ENCODE results near the gene NKAIN4.

The NKAIN4 gene

GRCh38 chr20:63264519-63264918 lies 10.3 kb upstream of the NKAIN4 start:
- no peak overlapping the region for H3K27ac ChIP-seq (ENCODE audit: low read depth, low read length)
- no peak overlapping the region for H2AFZ ChIP-seq (ENCODE audit: low read length, unreplicated experiment)
- H3K27me3 ChIP-seq (ENCODE audit: insufficient read depth, low read length) = peaks cover 18% of the 10 kb centered on the region
- no peak overlapping the region for H3K4me3 ChIP-seq (ENCODE audit: low read depth, low read length)
- no peaks in the 10 kb centered on the region for H3K79me2 ChIP-seq (ENCODE audit: control insufficient read depth, insufficient read depth, low read length, unreplicated experiment)
- no peaks in the 10 kb centered on the region for H3K36me3 ChIP-seq (ENCODE audit: insufficient read depth, low read length)
- no peaks in the 10 kb centered on the region for H3K4me1 ChIP-seq (ENCODE audit: control insufficient read depth, insufficient read depth, low read length, unreplicated experiment)

DNA sequence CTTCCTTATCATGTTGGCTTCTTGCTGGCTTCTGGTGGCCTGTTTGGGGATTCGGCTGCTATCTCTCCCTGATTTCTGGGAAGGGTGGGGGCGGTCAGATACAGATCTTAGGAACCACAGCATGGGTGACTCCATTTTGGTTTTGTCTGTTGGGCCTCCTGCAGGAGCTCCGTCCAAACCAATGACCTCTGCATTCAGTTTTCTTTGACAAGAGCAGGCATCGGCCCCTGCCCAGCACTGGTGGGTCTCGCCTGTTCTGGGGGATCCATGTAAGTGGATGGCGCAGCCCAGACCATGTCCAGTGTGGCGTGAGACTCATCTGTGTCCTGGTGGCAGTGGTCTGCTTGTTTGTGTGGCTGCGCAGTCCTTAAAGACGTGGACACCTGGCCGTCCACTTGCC lies 9.7 kb upstream of the NKAIN4 start:
- H3K4me1 ChIP-seq (ENCODE audit: control insufficient read depth, insufficient read depth, low read length, unreplicated experiment) = no peaks in the 10 kb centered on the region
- no peak overlapping the region for H3K4me3 ChIP-seq (ENCODE audit: low read depth, low read length)
- H2AFZ ChIP-seq (ENCODE audit: low read length, unreplicated experiment) = no peak overlapping the region
- H3K27ac ChIP-seq (ENCODE audit: low read depth, low read length) = no peak overlapping the region
- no peaks in the 10 kb centered on the region for H3K79me2 ChIP-seq (ENCODE audit: control insufficient read depth, insufficient read depth, low read length, unreplicated experiment)
- H3K27me3 ChIP-seq (ENCODE audit: insufficient read depth, low read length) = peaks cover 18% of the 10 kb centered on the region
- H3K36me3 ChIP-seq (ENCODE audit: insufficient read depth, low read length) = no peaks in the 10 kb centered on the region

DNA sequence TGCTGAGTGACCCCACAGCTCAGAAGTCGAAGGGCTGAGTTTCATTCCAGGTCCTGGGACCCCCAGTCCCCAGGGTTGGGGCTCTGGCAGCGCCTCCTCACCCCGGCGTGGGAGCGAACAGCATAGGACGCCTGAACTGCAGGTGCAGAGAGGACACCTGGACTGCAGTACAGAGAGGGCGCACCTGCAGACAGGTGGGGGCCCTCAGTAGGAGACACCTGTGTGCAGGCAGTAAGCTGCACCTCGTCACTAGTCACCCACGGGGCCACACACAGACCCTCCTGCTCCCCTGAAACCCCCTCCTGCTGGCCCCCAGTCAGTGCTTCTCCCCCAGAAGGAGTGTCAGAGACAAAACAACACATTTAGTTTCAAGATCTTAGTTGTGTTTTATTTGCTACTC lies 8.6 kb upstream of the NKAIN4 start:
- Histone ChIP-seq H3K27ac (ENCODE audit: low read depth, low read length) (no peak overlapping the region), H2AFZ (ENCODE audit: low read length, unreplicated experiment) (no peak overlapping the region), H3K4me1 (ENCODE audit: control insufficient read depth, insufficient read depth, low read length, unreplicated experiment) (no peaks in the 10 kb centered on the region), H3K4me3 (ENCODE audit: low read depth, low read length) (no peak overlapping the region), H3K36me3 (ENCODE audit: insufficient read depth, low read length) (no peaks in the 10 kb centered on the region), H3K27me3 (ENCODE audit: insufficient read depth, low read length) (peaks cover 18% of the 10 kb centered on the region), H3K79me2 (ENCODE audit: control insufficient read depth, insufficient read depth, low read length, unreplicated experiment) (no peaks in the 10 kb centered on the region)

DNA sequence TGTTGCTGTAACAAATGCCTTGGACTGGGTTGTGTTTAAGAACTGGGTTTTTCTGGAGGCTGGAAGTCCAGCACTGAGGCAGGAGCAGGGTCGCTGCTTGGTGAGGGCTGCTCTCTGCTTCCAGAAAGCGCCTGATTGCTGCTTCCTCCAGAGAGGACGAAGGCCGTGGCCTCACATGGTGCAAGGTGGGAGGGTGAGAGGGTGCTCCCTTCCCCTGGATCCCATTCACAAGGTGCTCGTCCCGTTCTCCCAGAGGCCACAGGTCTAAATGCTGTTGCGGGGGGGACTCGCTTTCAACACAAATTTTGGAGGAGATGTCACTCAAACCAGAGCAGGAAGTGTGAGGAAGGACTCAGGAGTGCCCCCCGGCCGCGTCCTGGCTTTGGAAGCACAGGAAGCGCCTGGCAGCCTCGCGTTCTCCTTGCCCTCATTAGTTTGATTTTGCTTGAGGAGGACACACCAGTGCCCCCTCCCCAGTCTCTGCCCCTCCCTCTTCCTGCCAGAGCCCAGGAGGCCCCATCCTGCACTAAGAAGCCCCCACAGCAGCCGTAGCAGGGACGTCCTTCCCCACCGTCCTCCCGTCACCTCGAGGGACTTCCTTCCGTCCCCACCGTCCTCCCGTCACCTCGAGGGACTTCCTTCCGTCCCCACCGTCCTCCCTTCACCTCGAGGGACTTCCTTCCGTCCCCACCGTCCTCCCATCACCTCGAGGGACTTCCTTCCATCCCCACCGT lies 7.7 kb upstream of the NKAIN4 start:
- Histone ChIP-seq H3K27ac (ENCODE audit: low read depth, low read length) (no peak overlapping the region), H3K4me1 (ENCODE audit: control insufficient read depth, insufficient read depth, low read length, unreplicated experiment) (no peaks in the 10 kb centered on the region), H3K4me3 (ENCODE audit: low read depth, low read length) (no peak overlapping the region), H3K36me3 (ENCODE audit: insufficient read depth, low read length) (no peaks in the 10 kb centered on the region), H3K27me3 (ENCODE audit: insufficient read depth, low read length) (peaks cover 18% of the 10 kb centered on the region), H2AFZ (ENCODE audit: low read length, unreplicated experiment) (no peak overlapping the region), H3K79me2 (ENCODE audit: control insufficient read depth, insufficient read depth, low read length, unreplicated experiment) (no peaks in the 10 kb centered on the region)

- H3K4me1 ChIP-seq (ENCODE audit: control insufficient read depth, insufficient read depth, low read length, unreplicated experiment) = no peaks in the 10 kb centered on the region
- H3K79me2 ChIP-seq (ENCODE audit: control insufficient read depth, insufficient read depth, low read length, unreplicated experiment) = no peaks in the 10 kb centered on the region
- H3K27me3 ChIP-seq (ENCODE audit: insufficient read depth, low read length) = peaks cover 20% of the 10 kb centered on the region
- H3K27ac ChIP-seq (ENCODE audit: low read depth, low read length) = no peak overlapping the region
- H3K36me3 ChIP-seq (ENCODE audit: insufficient read depth, low read length) = no peaks in the 10 kb centered on the region
- H3K4me3 ChIP-seq (ENCODE audit: low read depth, low read length) = no peak overlapping the region
- H2AFZ ChIP-seq (ENCODE audit: low read length, unreplicated experiment) = no peak overlapping the region
Measured at GRCh38 chr20:63261060-63261794, 7.0 kb upstream of the NKAIN4 start.

DNA sequence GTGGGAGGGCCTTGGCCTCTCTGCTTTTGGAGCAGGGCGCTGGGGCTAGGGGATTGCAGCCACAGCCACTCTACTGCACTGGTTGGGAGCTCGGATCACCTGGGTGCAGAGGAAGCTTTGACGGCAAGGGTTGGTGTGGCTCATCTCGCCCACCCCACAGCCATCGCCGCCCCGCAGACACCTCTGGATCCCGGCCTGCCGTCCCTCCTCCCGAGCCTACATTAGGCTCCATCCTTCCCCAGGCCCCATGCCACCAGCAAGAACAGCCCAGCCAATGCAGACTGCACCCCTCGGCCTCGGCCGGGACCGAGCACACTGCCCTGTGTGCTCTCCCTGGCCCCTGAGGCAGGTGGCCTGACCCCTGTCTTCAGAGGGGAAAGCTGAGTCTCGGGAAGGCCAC lies 6.3 kb upstream of the NKAIN4 start:
- no peak overlapping the region for H2AFZ ChIP-seq (ENCODE audit: low read length, unreplicated experiment)
- H3K79me2 ChIP-seq (ENCODE audit: control insufficient read depth, insufficient read depth, low read length, unreplicated experiment) = no peaks in the 10 kb centered on the region
- no peak overlapping the region for H3K4me3 ChIP-seq (ENCODE audit: low read depth, low read length)
- H3K36me3 ChIP-seq (ENCODE audit: insufficient read depth, low read length) = no peaks in the 10 kb centered on the region
- peaks cover 20% of the 10 kb centered on the region for H3K27me3 ChIP-seq (ENCODE audit: insufficient read depth, low read length)
- no peaks in the 10 kb centered on the region for H3K4me1 ChIP-seq (ENCODE audit: control insufficient read depth, insufficient read depth, low read length, unreplicated experiment)
- H3K27ac ChIP-seq (ENCODE audit: low read depth, low read length) = no peak overlapping the region

- Histone ChIP-seq H3K4me3 (ENCODE audit: low read depth, low read length) (no peak overlapping the region), H3K79me2 (ENCODE audit: control insufficient read depth, insufficient read depth, low read length, unreplicated experiment) (no peaks in the 10 kb centered on the region), H2AFZ (ENCODE audit: low read length, unreplicated experiment) (no peak overlapping the region), H3K27ac (ENCODE audit: low read depth, low read length) (no peak overlapping the region), H3K4me1 (ENCODE audit: control insufficient read depth, insufficient read depth, low read length, unreplicated experiment) (no peaks in the 10 kb centered on the region), H3K36me3 (ENCODE audit: insufficient read depth, low read length) (no peaks in the 10 kb centered on the region), H3K27me3 (ENCODE audit: insufficient read depth, low read length) (peaks cover 26% of the 10 kb centered on the region)
Measured at GRCh38 chr20:63259734-63260460, 5.6 kb upstream of the NKAIN4 start.

GRCh38 chr20:63258781-63259180 lies 4.5 kb upstream of the NKAIN4 start:
- Histone ChIP-seq H3K4me3 (ENCODE audit: low read depth, low read length) (no peak overlapping the region), H3K79me2 (ENCODE audit: control insufficient read depth, insufficient read depth, low read length, unreplicated experiment) (no peaks in the 10 kb centered on the region), H3K27me3 (ENCODE audit: insufficient read depth, low read length) (peaks cover 33% of the 10 kb centered on the region), H2AFZ (ENCODE audit: low read length, unreplicated experiment) (no peak overlapping the region), H3K36me3 (ENCODE audit: insufficient read depth, low read length) (no peaks in the 10 kb centered on the region), H3K27ac (ENCODE audit: low read depth, low read length) (no peak overlapping the region), H3K4me1 (ENCODE audit: control insufficient read depth, insufficient read depth, low read length, unreplicated experiment) (no peaks in the 10 kb centered on the region)

DNA sequence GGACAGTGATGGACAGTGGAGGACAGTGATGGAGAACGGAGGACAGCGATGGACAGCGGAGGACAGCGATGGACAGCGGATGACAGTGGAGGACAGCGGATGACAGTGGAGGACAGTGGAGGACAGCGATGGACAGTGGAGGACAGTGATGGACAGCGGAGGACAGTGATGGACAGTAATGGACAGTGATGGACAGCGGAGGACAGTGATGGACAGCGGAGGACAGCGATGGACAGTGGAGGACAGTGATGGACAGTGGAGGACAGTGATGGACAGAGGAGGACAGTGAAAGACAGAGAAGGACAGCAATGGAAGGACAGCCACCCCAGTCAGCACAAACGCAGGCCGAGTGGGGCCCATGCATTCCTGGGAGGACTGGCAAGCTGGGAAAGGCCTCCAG lies 3.4 kb upstream of the NKAIN4 start:
- Histone ChIP-seq H2AFZ (ENCODE audit: low read length, unreplicated experiment) (no peak overlapping the region), H3K27me3 (ENCODE audit: insufficient read depth, low read length) (peaks cover 43% of the 10 kb centered on the region), H3K36me3 (ENCODE audit: insufficient read depth, low read length) (no peaks in the 10 kb centered on the region), H3K4me1 (ENCODE audit: control insufficient read depth, insufficient read depth, low read length, unreplicated experiment) (no peaks in the 10 kb centered on the region), H3K27ac (ENCODE audit: low read depth, low read length) (no peak overlapping the region), H3K79me2 (ENCODE audit: control insufficient read depth, insufficient read depth, low read length, unreplicated experiment) (no peaks in the 10 kb centered on the region), H3K4me3 (ENCODE audit: low read depth, low read length) (no peak overlapping the region)

DNA sequence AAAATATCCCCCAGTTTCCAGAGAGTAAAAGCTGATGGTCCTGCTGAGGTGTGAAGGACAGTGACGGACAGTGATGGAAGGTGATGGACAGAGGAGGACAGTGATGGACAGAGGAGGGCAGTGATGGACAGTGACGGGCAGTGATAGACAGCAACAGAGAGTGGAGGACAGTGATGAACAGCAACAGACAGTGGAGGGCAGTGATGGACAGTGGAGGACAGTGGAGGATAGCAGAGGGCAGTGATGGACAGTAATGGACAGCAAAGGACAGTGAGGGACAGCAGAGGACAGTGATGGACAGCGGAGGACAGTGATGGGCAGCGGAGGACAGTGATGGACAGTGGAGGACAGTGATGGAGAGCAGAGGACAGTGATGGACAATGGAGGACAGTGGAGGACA lies 2.7 kb upstream of the NKAIN4 start:
- no peaks in the 10 kb centered on the region for H3K4me1 ChIP-seq (ENCODE audit: control insufficient read depth, insufficient read depth, low read length, unreplicated experiment)
- no peaks in the 10 kb centered on the region for H3K79me2 ChIP-seq (ENCODE audit: control insufficient read depth, insufficient read depth, low read length, unreplicated experiment)
- no peak overlapping the region for H3K4me3 ChIP-seq (ENCODE audit: low read depth, low read length)
- no peak overlapping the region for H3K27ac ChIP-seq (ENCODE audit: low read depth, low read length)
- H3K27me3 ChIP-seq (ENCODE audit: insufficient read depth, low read length) = peaks cover 50% of the 10 kb centered on the region
- no peak overlapping the region for H2AFZ ChIP-seq (ENCODE audit: low read length, unreplicated experiment)
- no peaks in the 10 kb centered on the region for H3K36me3 ChIP-seq (ENCODE audit: insufficient read depth, low read length)

Measured in ACC112 (cell line).